H7 (cell line): ENCODE data around the gene CALML6. TPM values are rescaled to one million over a fixed set of nuclear protein-coding genes. Genes with fewer than 3 reads are reported as not detected.
"Not testable (repeated sequence)": the region's sequence is repeated elsewhere in the genome, so short reads cannot be mapped to it uniquely, and the experiment has no call there.

Experiments
- DNase-seq: peaks from one replicate; pipeline ENCODE4 v3.0.0; 2012
- H3K27me3 ChIP-seq: 2 replicates; pipeline ENCODE4 v1.6.0; 2011; ENCODE audit warnings: mild to moderate bottlenecking, low read length; ENCODE audit not compliant: control insufficient read depth, insufficient read depth
- H3K36me3 ChIP-seq: replicated peaks from 2 replicates; pipeline ENCODE4 v1.5.1; 2011; ENCODE audit warnings: low read length; ENCODE audit not compliant: control insufficient read depth, insufficient read depth
- H3K4me3 ChIP-seq: 2 replicates; pipeline ENCODE4 v1.5.1; 2011; ENCODE audit warnings: low read depth, mild to moderate bottlenecking, control low read depth, low read length, moderate library complexity; ENCODE audit not compliant: insufficient read depth
- total RNA-seq: library from RNA; depleted of rRNA; stranded (reverse); fragments of >200 nt; shearing (Covaris generic); gene quantifications from 2 replicates; pipeline ENCODE4 v1.2.3, GENCODE V29; 2014

Gene CALML6
- total RNA-seq, 1 experiment from 2014 or later = 1.6 TPM

GRCh38 chr1:1922956-1923833 lies 8.1 kb downstream of the CALML6 start:
- Histone ChIP-seq H3K36me3 (no peaks in the 10 kb centered on the region), H3K4me3 (no peak overlapping the region), H3K27me3 (peaks cover 8% of the 10 kb centered on the region)
- no peak for DNase-seq

GRCh38 chr1:1924386-1924785 lies 9.3 kb downstream of the CALML6 start:
- DNase-seq = no peak
- Histone ChIP-seq H3K27me3 (peaks cover 4% of the 10 kb centered on the region), H3K4me3 (no peak overlapping the region), H3K36me3 (no peaks in the 10 kb centered on the region)

- DNase-seq = no peak
- H3K36me3 ChIP-seq = no peaks in the 10 kb centered on the region
- no peak overlapping the region for H3K4me3 ChIP-seq
- peaks cover 3% of the 10 kb centered on the region for H3K27me3 ChIP-seq
Observed at GRCh38 chr1:1924849-1925248, 9.8 kb downstream of the CALML6 start.

- Histone ChIP-seq H3K36me3 (no peaks in the 10 kb centered on the region), H3K27me3 (no peaks in the 10 kb centered on the region), H3K4me3 (no peak overlapping the region)
- DNase-seq = no peak
Observed at GRCh38 chr1:1925437-1926345, 10.6 kb downstream of the CALML6 start.

GRCh38 chr1:1926346-1926811 lies 11.3 kb downstream of the CALML6 start:
- no peaks in the 10 kb centered on the region for H3K27me3 ChIP-seq
- H3K4me3 ChIP-seq = no peak overlapping the region
- no peak for DNase-seq
- H3K36me3 ChIP-seq = no peaks in the 10 kb centered on the region

GRCh38 chr1:1926886-1927660 lies 12.0 kb downstream of the CALML6 start:
- no peaks in the 10 kb centered on the region for H3K27me3 ChIP-seq
- H3K36me3 ChIP-seq = no peaks in the 10 kb centered on the region
- H3K4me3 ChIP-seq = no peak overlapping the region
- no peak for DNase-seq

GRCh38 chr1:1927751-1928150 lies 12.7 kb downstream of the CALML6 start:
- no peak overlapping the region for H3K4me3 ChIP-seq
- no peaks in the 10 kb centered on the region for H3K36me3 ChIP-seq
- H3K27me3 ChIP-seq = no peaks in the 10 kb centered on the region
- no peak for DNase-seq

- Histone ChIP-seq H3K27me3 (no peaks in the 10 kb centered on the region), H3K36me3 (no peaks in the 10 kb centered on the region), H3K4me3 (no peak overlapping the region)
- no peak for DNase-seq
Observed at GRCh38 chr1:1928231-1929101, 13.4 kb downstream of the CALML6 start.

GRCh38 chr1:1929102-1929638 lies 14.1 kb downstream of the CALML6 start:
- no peaks in the 10 kb centered on the region for H3K36me3 ChIP-seq
- H3K27me3 ChIP-seq = no peaks in the 10 kb centered on the region
- no peak overlapping the region for H3K4me3 ChIP-seq
- no peak for DNase-seq

- no peaks in the 10 kb centered on the region for H3K36me3 ChIP-seq
- H3K4me3 ChIP-seq = no peak overlapping the region
- DNase-seq = no peak
- no peaks in the 10 kb centered on the region for H3K27me3 ChIP-seq
Observed at GRCh38 chr1:1929639-1930545, 14.8 kb downstream of the CALML6 start.

GRCh38 chr1:1934848-1935247 lies 19.8 kb downstream of the CALML6 start:
- not testable (repeated sequence) for H3K27me3 ChIP-seq, DNase-seq, H3K36me3 ChIP-seq, H3K4me3 ChIP-seq

GRCh38 chr1:1937061-1937460 lies 22.0 kb downstream of the CALML6 start:
- H3K27me3 ChIP-seq = no peaks in the 10 kb centered on the region
- no peak overlapping the region for H3K4me3 ChIP-seq
- no peaks in the 10 kb centered on the region for H3K36me3 ChIP-seq
- no peak for DNase-seq
